NCI-H1694 (cell line): ENCODE measurements around the gene CFAP68.

Source experiments
- DNase-seq: peaks from one replicate; lab custom pipeline; 2025; lab: John Stamatoyannopoulos, UW

The CFAP68 gene, protein sequence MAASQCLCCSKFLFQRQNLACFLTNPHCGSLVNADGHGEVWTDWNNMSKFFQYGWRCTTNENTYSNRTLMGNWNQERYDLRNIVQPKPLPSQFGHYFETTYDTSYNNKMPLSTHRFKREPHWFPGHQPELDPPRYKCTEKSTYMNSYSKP

DNA sequence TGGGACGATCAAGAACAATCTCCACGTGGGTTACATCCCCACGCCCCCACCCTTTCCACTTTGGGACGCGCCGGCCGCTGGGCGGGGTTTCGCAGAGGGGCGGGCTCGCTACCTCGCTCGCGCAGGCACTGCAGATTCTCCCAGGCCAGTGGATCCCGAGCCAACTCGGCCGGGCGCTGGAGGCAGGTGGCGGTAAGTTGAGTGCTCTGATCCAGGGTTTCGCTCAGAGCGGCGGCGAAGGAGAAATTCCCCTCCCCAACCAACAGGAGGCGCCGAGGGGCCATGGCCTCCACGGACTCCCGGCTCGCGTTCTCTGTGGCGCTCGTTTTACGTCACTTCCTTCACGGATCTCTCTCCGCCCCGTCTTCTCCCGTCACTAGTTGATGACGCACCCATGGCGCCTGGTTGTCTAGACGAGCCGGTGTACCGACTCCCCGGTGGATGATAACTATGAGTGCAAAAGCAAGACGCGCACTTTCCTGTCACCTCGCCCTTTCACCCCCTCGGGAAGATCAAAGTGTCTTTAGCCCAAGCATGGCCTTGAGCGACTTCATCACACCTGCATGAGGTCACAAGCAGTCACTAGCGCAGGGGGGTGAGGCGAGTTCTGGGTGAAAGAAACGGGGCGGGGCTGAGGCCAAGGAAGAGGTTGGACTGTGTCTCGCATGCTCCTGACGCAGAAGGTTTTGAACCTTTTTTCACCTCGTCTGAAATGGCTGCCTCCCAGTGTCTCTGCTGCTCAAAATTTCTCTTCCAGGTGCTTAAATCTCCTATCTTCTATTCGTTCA, at the start of gene CFAP68, which contains the start of gene FDXACB1:
Gene CFAP68, plus strand, starts transcription at position 693 of the 788 bp plus-strand sequence. Its CDS starts 20 bp downstream, at position 713.
Gene FDXACB1, minus strand, starts transcription at position 317 of the 788 bp plus-strand sequence. Its CDS starts 33 bp downstream, at position 284.
- peak; percentile 72 for DNase-seq

DNA sequence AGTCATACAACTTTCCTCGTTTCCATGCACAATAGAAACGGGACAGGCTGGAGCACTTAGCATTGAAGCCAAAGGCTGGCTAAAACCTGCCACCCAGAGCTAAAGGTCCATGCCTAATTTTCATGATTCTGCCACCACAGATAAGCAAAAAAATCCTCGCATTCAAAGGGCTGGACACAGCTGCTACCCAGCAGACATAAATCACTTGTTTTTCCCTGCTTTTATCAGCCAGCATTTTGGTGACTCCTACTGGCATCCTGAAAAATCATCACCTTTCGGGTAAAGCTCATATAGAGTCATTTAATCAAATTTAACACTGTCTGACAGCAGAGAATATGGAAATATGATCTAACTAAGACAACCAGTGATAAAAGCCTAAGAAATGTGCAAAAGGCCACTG, 45.8 kb upstream of the CFAP68 start:
- no peak for DNase-seq

DNA sequence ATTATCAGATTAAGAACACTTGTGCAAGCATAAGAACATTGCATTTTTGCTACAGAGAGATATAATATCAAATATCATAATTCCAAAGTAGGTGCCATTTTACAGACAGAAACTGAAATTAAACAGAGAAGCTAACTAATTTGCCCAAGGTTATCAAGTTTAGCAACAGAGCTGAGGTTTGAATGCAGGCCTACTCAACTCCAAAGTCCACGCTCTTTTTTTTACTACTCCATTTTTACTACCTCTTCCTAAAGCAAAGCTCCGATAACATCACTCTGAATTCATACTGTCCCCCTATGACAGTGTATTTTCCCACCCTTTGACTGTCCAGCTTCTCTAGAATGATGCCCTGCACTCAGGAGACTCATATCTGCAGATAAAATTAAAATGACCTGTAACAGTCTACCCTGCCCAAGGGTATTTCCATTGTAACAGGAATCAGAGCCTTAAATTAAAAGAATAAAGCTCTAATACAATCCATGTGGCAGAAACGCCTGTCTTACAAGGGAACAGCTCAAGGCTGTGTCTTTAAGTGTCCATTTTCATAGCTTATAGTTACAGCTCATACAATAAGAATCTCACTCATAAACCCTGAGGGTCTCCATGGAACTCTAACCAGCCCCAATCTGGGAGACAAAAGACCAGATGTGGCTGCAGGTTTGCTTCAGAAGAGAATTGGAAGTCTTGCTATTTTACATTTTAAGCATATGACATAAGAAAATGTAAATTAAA, 44.7 kb upstream of the CFAP68 start:
- no peak for DNase-seq

DNA sequence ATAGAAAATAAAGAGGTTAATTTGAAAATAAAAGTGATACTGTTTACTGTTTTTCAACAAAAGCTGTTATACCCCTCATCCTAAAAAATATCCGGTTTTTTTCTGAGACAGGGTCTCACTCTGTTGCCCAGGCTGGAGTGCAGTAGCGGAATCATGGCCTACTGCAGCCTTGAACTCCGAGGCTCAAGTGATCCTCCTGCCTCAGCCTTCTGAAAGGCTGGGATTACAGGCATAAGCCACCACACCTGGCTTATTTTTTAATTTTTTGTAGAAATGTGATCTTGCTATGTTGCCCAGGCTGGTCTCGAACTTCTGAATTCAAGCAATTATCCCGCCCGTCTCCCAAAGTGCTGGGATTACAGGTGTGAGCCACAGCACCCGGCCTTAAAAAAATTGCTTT, 43.7 kb upstream of the CFAP68 start:
- DNase-seq: no peak

DNA sequence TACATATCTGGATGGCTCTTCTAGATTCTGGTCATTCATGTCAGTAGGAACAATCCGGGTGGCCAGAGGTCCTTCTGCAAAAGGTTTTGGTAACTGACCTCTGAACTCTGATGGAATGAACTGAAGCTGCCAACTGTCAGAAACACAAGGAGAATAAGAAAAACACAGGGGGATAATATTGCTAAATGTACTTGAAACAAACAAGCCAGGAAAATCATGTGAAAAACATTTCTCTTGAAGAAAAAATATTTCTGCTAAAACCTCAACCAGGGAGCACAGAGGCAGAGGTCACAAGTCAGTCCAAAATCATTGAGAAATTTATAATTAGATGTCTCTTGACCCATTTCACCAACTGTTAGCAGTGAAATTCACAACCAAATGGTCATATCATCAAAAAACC, 43.2 kb upstream of the CFAP68 start:
- DNase-seq: no peak

DNA sequence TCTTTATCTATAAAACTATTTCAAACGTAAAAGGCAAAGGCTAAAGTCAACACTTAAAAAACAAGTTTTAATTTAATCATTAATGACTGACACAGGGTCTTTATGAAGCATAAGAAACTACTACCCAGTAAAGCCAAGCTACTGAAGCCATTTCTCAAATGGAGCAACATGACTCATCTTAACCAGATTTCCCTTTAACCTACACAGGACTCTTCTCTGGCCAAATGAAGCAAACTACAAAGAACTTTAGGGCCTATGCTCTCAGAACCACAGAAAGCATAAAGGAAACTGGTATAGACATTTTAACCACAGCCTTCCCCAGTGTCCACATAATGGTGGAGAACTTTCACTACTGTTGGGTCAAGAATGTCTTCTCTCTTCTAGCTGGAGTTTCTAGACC, 42.6 kb upstream of the CFAP68 start:
- DNase-seq: no peak

DNA sequence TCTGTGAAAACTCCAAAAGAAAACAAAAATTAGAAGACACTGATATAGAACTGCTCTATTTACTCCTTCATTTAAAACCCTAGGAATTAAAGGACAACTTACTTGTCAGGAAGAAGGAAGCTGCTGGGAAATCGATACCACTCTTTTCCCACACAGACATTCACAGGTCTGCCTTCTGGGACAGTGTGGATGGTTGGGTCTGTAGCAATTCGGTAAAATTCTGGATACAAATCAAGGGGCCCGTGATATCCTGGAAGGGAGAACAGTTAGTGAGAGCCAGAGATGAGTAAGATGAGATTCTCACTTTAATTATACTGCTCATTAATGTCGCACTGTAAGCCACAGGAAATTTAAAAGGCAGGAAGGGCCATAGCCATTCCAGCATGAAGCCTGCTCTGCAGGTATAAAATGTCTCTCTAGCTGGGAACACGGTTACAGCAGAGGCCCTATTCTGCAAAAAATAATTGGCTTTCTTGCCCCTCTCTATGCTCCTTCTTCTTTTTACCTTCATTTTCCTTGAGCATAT, 41.9 kb upstream of the CFAP68 start:
- DNase-seq: no peak

DNA sequence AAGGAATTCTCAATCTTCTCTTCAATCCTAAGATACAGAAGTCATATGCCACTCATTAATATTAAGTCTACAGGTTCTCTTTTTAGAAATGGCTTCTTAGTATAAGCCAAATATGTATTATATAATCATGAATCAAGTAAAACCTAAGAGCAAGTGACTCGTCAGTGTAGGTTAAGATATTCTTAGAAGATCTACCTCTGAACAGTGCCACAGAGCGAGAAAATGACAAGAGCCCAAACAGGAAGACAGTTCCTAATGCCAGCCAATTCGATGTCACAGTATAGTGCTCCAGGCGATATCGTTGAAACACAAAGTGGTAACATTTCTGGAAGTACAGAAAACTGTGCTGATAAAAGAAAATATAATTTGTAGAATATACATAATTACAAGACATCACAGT, 41.3 kb upstream of the CFAP68 start:
- no peak for DNase-seq

DNA sequence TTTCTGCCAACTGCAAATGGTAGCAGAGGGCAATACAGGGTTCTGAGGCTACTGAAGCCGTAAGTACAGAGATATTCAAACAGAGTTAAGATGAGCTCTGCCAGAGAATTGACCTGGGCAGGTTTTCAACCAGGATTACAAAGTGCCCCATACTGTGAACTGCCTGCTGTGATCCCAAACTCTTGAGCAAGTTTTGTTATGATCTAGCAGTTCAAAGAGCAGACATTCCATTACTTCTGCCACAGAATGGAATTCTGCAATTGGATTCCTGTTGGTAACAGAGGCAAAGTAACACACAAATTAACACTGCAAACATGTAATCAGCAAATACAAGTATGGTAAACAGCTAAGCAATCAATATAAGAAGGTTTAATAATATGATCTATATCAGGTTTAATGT, 39.2 kb upstream of the CFAP68 start:
- DNase-seq: no peak

DNA sequence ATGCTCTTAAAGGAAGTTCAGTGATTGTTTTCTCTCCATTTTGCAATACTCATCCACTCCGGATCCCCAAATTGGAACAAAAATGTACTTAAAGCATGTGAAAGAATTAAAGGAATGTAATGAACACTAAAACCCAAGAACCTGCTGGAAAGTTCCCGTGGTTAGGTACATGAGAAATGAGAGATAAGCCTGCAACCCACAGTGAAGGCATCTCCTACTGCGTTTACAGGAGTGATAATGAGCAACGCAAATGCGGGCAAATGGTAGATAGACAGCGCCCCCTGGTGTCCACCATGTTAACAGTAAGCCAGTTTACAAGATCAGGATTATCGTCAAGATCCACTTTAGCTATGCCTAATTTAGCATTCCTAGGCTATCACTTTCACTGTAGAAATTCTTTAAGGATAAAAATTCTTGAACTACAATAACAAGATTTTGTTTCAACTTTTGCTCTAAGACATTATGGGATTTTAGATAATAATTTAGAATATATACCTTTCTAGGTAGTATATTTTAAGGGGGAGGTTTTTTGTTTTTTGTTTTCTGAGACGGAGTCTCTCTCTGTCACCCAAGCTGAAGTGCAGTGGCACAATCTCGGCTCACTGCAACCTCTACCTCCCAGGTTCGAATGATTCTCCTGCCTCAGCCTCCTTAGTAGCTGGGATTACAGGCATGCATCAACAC, 37.8 kb upstream of the CFAP68 start:
- peak; percentile 68 for DNase-seq

DNA sequence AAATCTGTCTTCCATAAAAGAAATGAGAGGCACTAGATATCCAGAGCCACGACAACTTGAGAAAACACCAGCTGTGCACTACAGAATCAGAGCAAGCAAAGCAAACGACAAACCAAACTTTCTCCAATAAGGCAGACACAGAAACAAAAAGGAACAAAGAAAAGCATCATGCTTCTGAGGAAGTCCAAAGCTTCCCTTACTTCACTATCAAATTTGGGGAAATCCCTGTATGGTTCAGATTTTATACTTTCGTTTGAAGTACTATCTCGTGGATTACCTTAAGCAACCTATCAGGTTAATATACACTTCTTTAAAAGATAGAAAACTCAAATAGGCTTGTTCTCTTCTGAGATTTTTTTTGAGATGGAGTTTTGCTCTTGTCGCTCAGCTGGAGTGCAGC, 35.7 kb upstream of the CFAP68 start:
- no peak for DNase-seq

DNA sequence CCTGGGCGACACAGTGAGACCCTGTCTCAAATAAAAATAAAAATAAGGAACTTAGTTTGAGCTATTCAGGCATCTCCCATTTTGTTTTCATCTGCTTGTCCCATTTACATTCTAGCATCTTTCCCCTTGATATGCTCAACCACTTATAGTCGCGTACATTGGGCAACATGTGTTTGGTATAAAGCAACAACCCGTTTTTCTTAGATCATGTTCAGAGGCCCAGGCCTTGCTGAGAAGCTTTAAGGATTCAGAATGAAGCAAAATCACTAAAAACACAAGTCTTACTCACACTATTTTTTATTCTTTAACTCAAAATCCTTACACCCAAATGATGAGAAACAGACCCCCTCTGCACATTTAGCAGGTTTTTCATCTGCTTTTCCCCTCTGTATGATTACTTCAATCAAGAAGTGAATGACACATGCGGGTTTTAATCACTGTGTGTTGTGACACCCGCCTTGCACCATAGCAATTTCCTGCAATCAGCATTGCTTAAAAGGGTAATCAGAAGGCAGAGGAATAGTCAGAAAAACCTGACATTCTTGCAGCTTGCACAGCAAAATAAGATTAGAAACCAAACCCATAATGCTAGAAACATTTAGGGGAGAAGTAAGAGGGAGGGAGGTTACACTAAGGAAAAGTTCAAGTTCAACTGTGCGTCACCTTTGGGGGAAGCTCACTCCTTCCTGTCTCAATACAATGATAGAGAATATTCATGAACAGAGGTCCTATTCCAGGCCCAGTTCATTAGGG, 33.9 kb upstream of the CFAP68 start:
- no peak for DNase-seq

DNA sequence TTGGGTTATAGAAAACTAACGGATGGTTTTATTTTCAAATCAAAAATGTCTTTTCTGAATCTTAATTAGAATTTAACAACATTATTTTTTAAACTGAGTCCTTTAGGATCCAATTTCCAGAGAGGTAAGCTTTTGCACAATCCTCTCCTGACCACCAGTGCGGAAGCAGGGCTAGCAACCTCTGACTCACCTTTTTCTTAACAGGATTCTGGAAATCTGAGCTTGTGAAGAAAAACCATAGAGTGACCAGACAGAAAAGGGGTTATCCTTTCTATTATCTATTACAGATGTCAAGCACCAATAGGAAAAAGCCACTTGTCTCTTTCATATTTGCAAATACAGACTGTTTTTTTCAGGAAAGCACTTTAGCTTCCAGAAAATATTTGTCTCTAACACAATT, 33.3 kb upstream of the CFAP68 start:
- no peak for DNase-seq

DNA sequence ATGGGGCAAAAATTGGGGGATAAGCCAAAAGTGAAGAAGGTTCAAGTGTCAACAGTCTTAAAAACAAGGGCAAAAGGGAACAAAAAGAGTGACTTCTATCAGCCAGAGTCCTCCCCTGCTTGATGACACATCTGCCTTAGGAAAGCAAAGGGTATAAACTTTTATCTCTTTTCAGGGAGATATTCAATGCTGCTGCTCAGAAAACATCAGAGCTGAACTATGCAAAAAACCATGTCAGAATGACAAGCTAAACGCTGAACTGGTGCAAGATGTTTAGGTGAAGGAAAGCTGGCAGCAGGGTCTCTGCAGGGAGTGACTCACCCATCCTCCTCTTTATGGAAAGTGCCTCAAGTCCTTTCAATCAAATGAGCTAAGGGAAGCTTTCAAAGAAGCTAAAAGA, 32.7 kb upstream of the CFAP68 start:
- no peak for DNase-seq

DNA sequence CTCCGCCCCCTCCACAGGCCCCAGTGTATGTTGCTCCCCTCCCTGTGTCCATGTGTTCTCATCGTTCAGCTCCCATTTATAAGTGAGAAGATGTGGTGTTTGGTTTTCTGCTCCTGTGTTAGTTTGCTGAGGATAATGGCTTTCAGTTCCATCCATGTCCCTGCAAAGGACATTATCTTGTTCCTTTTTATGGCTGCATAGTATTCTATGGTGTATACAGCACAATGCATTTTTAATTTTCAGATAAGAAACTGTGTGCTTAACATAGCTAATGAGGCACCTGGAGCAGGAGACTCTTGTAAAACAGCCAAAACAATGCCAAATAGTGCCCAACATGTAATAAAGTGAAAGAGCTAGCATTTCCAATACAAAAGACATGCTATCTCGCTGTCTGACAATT, 29.7 kb upstream of the CFAP68 start:
- DNase-seq: no peak

DNA sequence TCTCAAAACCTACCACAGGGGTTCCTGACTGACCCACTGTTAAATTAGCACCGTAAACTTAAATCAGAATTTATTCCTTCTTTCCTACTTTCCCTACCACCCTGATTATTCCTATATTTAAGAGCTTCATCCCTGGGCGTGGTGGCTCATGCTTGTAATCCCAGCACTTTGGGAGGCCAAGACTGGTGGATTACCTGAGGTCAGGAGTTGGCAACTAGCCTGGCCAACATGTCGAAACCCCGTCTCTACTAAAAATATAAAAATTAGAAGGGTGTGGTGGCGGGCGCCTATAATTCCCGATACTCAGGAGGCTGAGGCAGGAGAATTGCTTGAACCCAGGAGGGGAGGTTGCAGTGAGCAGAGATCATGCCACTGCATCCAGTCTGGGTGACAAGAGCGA, 28.3 kb upstream of the CFAP68 start:
- DNase-seq: no peak

DNA sequence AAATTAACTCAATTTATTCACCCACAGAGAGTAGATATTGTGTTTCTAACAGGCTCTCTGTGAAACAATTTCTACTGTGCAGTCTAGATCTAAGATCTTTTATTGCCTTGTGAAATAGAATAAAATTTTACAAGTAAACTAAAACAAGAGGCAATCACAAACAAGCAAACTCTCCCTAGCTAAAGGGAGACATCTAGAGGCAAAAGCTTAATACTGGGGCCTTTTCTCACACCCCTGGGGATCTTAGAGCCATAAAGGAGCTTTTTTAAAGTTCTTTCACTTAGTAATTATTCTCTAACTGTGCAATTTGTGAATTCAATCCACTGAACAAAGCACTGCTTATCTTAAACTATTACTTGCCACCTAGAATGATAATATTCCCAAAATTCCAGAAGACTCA, 27.7 kb upstream of the CFAP68 start:
- no peak for DNase-seq

DNA sequence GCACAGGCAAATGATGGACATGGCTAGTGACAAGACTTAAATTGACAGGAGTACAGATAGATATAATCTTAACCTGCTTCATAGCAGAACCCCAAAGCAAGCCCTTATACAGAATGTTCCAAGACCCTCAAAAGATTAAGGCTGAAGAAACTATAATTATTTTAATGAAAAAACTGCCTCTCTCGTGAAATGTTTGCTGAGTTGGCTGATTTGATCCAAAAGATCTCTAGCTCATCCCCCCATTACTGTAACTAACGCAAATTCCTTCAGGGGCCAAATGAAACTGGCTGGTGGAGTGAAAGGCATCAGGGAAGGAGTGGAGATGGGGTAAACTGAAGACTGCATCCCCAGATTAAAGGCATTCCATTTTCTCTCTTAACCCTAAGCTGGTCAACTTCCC, 27.2 kb upstream of the CFAP68 start:
- no peak for DNase-seq

DNA sequence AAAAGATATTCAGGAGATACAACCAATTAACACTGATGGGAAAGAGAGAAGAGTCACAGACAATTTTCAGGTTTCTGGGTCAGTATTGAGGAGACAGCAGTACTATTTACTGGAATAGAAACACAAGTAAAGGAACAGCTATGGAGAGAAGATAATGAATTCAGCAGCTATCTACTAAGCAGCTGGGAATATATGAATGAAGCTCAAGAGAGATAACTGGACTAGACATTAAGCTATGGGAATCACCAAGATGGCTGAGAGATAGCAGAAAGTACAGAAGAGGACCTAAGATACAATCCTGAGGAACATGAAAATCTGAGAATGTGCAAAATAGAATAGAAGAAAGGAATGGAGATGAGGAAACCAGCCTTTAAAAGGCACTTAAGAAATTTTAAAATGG, 23.8 kb upstream of the CFAP68 start:
- DNase-seq: no peak

DNA sequence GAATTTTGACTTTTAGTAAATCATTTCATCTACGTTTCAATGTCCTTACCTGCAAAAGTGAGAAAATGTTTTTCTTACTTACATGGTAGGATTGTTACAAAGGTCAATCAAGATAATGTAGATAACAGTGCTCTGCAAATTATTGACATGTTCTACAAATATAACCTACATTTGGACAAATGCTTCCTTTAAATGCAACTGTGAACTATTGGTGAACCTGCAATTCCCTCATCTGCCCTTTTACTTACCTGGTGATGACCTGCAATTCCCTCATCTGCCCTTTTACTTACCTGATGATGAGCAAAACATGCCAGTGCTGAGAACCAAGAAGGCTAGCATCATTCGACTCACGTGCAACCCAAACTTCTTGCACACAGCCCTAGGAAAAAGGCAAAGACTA, 19.1 kb upstream of the CFAP68 start:
- DNase-seq: no peak

DNA sequence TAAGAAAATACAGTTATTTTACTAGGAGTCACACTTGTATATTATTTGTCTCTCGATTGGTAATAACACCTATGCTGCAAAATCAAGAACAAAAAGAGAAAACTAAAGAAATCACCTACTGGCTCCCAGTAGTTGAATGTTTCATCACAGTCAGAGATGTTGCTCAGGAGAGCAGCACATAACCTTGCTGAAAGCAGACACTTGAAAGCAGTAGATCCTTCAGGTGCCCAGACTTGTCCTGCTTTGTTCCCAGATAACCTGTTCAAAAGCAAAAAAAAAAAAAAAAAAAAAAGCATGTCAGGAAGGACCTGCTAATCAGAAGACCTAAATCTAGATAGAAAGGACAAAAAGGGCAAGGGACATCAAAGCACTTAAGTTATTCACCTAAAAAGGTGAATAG, 9.2 kb upstream of the CFAP68 start:
- no peak for DNase-seq

DNA sequence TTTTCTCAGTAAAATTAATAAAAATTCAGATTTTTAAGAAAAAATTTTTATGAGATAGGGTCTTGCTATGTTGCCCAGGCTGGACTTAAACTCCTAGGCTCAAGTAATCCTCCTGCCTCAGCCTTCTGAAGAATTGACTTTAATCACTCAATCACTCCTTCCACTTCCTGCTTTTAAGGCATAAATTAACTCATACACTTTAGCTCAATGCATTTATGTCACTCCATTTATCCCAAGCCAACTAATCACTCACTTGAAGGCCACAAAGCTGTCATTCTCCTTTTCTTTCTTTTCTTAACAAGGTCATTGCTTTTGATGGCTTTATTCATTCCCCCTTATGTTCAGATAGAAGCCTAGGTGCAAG, 8.8 kb upstream of the CFAP68 start:
- no peak for DNase-seq
